ENCODE measurements around the gene STRBP. TPM values are rescaled to one million over a fixed set of nuclear protein-coding genes. Genes with fewer than 3 reads are reported as not detected.
"Not testable (repeated sequence)": the region's sequence is repeated elsewhere in the genome, so short reads cannot be mapped to it uniquely, and the experiment has no call there.

STRBP gene
- total RNA-seq, 1 experiment from 2014 or later, result 43.1 TPM

- DNase-seq (ENCODE audit: low read depth), result no peak
These were observed 14.6 kb upstream of the STRBP start for GRCh38 chr9:123283048-123283408.

- DNase-seq (ENCODE audit: low read depth), result peak; percentile 88
These were observed 14.1 kb upstream of the STRBP start for GRCh38 chr9:123282362-123283047.

- no peak for DNase-seq (ENCODE audit: low read depth)
These were observed 13.4 kb upstream of the STRBP start for GRCh38 chr9:123281659-123282350.

GRCh38 chr9:123278879-123279493, 10.6 kb upstream of the STRBP start:
- DNase-seq (ENCODE audit: low read depth), result not testable (repeated sequence)

GRCh38 chr9:123278361-123278760, 10.0 kb upstream of the STRBP start:
- no peak for DNase-seq (ENCODE audit: low read depth)

GRCh38 chr9:123276551-123276950, 8.2 kb upstream of the STRBP start:
- no peak for DNase-seq (ENCODE audit: low read depth)

GRCh38 chr9:123271133-123271532, 2.7 kb upstream of the STRBP start:
- DNase-seq (ENCODE audit: low read depth), result not testable (repeated sequence)

- no peak for DNase-seq (ENCODE audit: low read depth)
These were observed 895 bp upstream of the STRBP start for GRCh38 chr9:123269281-123269680.

- no peak for DNase-seq (ENCODE audit: low read depth)
These were observed 254 bp downstream of the STRBP start for GRCh38 chr9:123268199-123268464.

- no peak for DNase-seq (ENCODE audit: low read depth)
These were observed 746 bp downstream of the STRBP start for GRCh38 chr9:123267481-123268198.

- no peak for DNase-seq (ENCODE audit: low read depth)
These were observed 1.6 kb downstream of the STRBP start for GRCh38 chr9:123266655-123267399.

- DNase-seq (ENCODE audit: low read depth), result peak; percentile 20
These were observed 2.6 kb downstream of the STRBP start for GRCh38 chr9:123265833-123266232.

GRCh38 chr9:123263227-123263626, 5.2 kb downstream of the STRBP start:
- no peak for DNase-seq (ENCODE audit: low read depth)

- no peak for DNase-seq (ENCODE audit: low read depth)
These were observed 6.0 kb downstream of the STRBP start for GRCh38 chr9:123262338-123262737.

- DNase-seq (ENCODE audit: low read depth), result no peak
These were observed 7.2 kb downstream of the STRBP start for GRCh38 chr9:123261006-123261677.

- DNase-seq (ENCODE audit: low read depth), result no peak
These were observed 8.0 kb downstream of the STRBP start for GRCh38 chr9:123260340-123260739.

- DNase-seq (ENCODE audit: low read depth), result no peak
These were observed 11.1 kb downstream of the STRBP start for GRCh38 chr9:123257276-123257675.

GRCh38 chr9:123255718-123256117, 12.7 kb downstream of the STRBP start:
- DNase-seq (ENCODE audit: low read depth), result no peak

GRCh38 chr9:123253204-123253603, 15.2 kb downstream of the STRBP start:
- DNase-seq (ENCODE audit: low read depth), result no peak

- DNase-seq (ENCODE audit: low read depth), result no peak
These were observed 16.6 kb downstream of the STRBP start for GRCh38 chr9:123251741-123252140.

- DNase-seq (ENCODE audit: low read depth), result no peak
These were observed 17.1 kb downstream of the STRBP start for GRCh38 chr9:123251324-123251723.

Data from Daoy (cell line).